Islet precursor cell (in vitro differentiated cells): ENCODE results near the gene DHX58.

Experiments used
- DNase-seq: peaks from one replicate; pipeline ENCODE4 v3.0.0-alpha.2; 2018

DHX58 gene

DNA sequence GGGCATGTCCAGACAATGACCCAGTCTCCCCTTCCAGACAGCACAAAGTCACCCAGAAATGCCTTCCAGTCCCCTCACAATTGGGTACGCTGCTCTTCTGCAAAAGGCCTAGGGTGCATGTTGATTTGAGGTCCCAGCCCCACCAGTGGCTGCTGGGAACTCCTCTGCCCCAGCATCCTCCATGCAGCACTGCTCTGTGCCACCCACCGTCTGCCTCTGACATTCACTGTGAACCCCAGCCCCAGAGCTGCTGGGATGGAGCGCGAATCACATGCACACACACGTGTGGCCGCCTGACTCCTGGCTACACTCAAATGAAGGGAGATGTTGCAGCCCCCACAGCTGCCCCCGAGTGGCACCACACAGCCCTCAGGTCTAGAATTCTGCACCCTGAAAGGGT, 60.9 kb downstream of the DHX58 start:
- no peak for DNase-seq
